Aorta (tissue), 5 donors: ENCODE results near the gene IL17REL. TPM values are rescaled to one million over a fixed set of nuclear protein-coding genes. Genes with fewer than 3 reads are reported as not detected.

Experiments
- ATAC-seq: fragments of 200-7000 bp; cut with Tn5 transposase; one replicate; pipeline ENCODE4 v1.9.1; 2022; ENCODE audit warnings: moderate library complexity; ENCODE audit not compliant: low FRiP score
- DNase-seq, 2 donors: peaks; one replicate each; pipeline ENCODE4 v3.0.0-alpha.2; 2020
- H3K27ac ChIP-seq, 2 donors: one replicate each; pipeline ENCODE4 v1.5.1; 2013; ENCODE audit warnings: low read length in 2 of 2, mild to moderate bottlenecking in 2 of 2, moderate library complexity in 2 of 2, control low read depth in 1 of 2, inconsistent platforms in 1 of 2, low read depth in 1 of 2
- H3K27me3 ChIP-seq, 2 donors: one replicate each; pipeline ENCODE4 v1.6.1; 2013; ENCODE audit warnings: control low read depth in 1 of 2, low read length in 1 of 2, mild to moderate bottlenecking in 1 of 2, moderate library complexity in 1 of 2; ENCODE audit not compliant: insufficient read depth in 2 of 2, control insufficient read depth in 1 of 2
- H3K36me3 ChIP-seq, 2 donors: one replicate each; pipeline ENCODE4 v1.6.1; 2013; ENCODE audit warnings: control low read depth in 1 of 2, low read length in 1 of 2, mild to moderate bottlenecking in 1 of 2; ENCODE audit not compliant: insufficient read depth in 2 of 2, control insufficient read depth in 1 of 2
- H3K4me1 ChIP-seq, 2 donors: one replicate each; pipeline ENCODE4 v1.6.1; 2013; ENCODE audit warnings: low read length in 2 of 2, control low read depth in 1 of 2, mild to moderate bottlenecking in 1 of 2, moderate library complexity in 1 of 2; ENCODE audit not compliant: insufficient read depth in 2 of 2, control insufficient read depth in 1 of 2
- H3K4me3 ChIP-seq, 2 donors: one replicate each; pipeline ENCODE4 v1.5.1; 2013; ENCODE audit warnings: low read length in 2 of 2, control low read depth in 1 of 2, mild to moderate bottlenecking in 1 of 2
- H3K9me3 ChIP-seq: one replicate; pipeline ENCODE4 v1.6.1; 2013; ENCODE audit warnings: mild to moderate bottlenecking, low read length; ENCODE audit not compliant: control insufficient read depth
- WGBS, 2 donors: extraction: QIAGEN DNeasy Blood & Tissue Kit; methylation state at CpG; one replicate each; pipeline ENCODE4 v1.1.7; 2013; 5-methylcytosine and 5-hydroxymethylcytosine counted together
- intact Hi-C, 2 donors: fragments of 100-400 bp; cut with DNase I; formaldehyde crosslinking; loops; one replicate each; pipeline versions ENCODE4 v1.14.2 to v1.15.0; 2022
- polyA plus RNA-seq, 2 donors: library from polyadenylated mRNA; stranded (reverse); fragments of 200-250 nt; gene quantifications; one replicate each; pipeline ENCODE4 v1.2.3, GENCODE V29; 2013
- total RNA-seq, 2 donors: library from RNA; stranded (reverse); fragmentation: NEBNext Ultra II Directional; extraction: Animal tissue kit (Norgen Biotek cat#: 25700); gene quantifications; one replicate each; pipeline ENCODE4 v1.2.1, GENCODE V29; 2021
- donor health status: healthy with polysubstance abuse.
- donor health status: Bipolar disorder and iron deficiency.
- donor health status: DM: no; HTN: no; CAD: no.
- donor health status: DM: no; HTN: no; CAD: no.
- donor health status: DM: yes; HTN: yes; CAD: no.

IL17REL gene
- total and polyA plus RNA-seq, 4 donors: 0.05 TPM; not detected in 3

DNA sequence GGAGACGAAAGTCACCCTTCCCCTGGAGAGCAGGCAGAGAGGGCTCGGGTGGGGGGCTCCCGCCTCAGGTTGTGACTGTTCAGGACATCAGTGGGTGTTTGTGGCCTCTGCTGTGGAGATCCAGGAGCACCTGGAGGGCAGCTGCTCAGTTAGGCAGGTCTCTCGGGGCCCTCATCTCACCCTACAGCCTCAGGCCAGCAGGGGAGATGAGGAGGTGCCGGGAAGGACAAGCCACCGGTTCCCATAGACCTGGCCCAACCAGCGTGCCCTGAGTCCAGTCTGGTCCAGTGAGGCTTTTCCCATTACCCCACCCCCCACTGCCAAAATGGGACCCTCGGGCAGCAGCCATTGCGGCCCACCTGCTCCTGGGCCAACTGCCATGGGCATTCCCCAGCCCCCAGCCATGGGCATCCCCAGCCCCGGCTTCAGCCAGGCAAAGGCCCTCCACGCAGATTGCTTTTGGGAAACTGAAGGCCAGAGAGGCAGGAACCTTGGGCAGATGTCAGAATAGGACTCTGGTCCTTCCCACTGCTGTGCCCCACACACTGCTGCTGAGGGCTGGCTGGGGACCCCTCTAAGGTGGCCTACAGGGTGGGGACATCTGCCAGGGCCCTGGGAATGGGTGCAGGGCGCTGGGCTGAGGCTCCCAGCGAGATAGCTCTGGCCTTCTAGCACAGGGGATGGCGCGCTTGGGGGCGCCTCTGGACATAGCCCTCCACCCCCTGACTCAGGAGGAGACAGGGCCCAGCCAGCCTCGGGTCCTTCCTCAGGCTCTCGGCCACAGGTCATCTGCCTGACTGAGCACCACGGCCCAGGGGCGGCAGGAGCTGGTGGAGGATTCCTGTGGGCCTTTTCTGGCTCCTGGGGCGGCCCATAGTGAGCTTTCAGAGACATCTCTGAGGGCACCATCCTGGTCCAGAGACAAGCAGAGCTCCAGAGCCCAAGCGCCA lies 47.2 kb downstream of the IL17REL start:
- no peaks in the 10 kb centered on the region for H3K9me3 ChIP-seq
- 88 to 89% methylated on average over 22 of the region's 22 CpGs for WGBS, 2 donors
- no peaks in the 10 kb centered on the region for H3K27me3 ChIP-seq
- DNase-seq: peak; percentile 46 to 70
- intact Hi-C loops: loop anchor here (5.0 to 10.0 kb wide), 2 partner anchors 52 to 239 kb away; partner anchors contain the start of gene SELENOO (in 1 of the 2)
- no peak for ATAC-seq
- peaks cover 0 to 3% of the 10 kb centered on the region in 2 donors for H3K36me3 ChIP-seq
- no peaks in the 10 kb centered on the region for H3K4me1 ChIP-seq
- no peak overlapping the region for H3K4me3 ChIP-seq
- no peak overlapping the region for H3K27ac ChIP-seq

GRCh38 chr22:49964136-49965090 lies 48.2 kb downstream of the IL17REL start:
- H3K36me3 ChIP-seq: peaks cover 0 to 3% of the 10 kb centered on the region in 2 donors
- no peak overlapping the region for H3K27ac ChIP-seq
- ATAC-seq (no peak), DNase-seq (peak; percentile 55 to 74)
- no peaks in the 10 kb centered on the region for H3K27me3 ChIP-seq
- no peak overlapping the region for H3K4me3 ChIP-seq
- intact Hi-C loops: loop anchor here (5.0 to 10.0 kb wide), 2 partner anchors 53 to 240 kb away; partner anchors contain the start of gene SELENOO (in 1 of the 2)
- WGBS, 2 donors: 73 to 80% methylated on average over 17 to 19 of the region's 19 CpGs
- no peaks in the 10 kb centered on the region for H3K4me1 ChIP-seq
- no peaks in the 10 kb centered on the region for H3K9me3 ChIP-seq

GRCh38 chr22:49963647-49964026 lies 48.9 kb downstream of the IL17REL start:
- Histone ChIP-seq H3K4me3 (no peak overlapping the region), H3K27ac (no peak overlapping the region), H3K27me3 (no peaks in the 10 kb centered on the region), H3K4me1 (no peaks in the 10 kb centered on the region), H3K9me3 (no peaks in the 10 kb centered on the region), H3K36me3 (peaks cover 0 to 3% of the 10 kb centered on the region in 2 donors)
- intact Hi-C loops: loop anchor here in 1 of 2 donors (10.0 kb wide), 1 partner anchor 241 kb away; the partner anchor contains the start of gene SELENOO
- 80 to 82% methylated on average over 6 of the region's 6 CpGs for WGBS, 2 donors
- DNase-seq: peak in 1 of 2 donors; percentile 44
- no peak for ATAC-seq

- H3K27me3 ChIP-seq: no peaks in the 10 kb centered on the region
- H3K4me3 ChIP-seq: peak overlapping the region in 1 of 2 donors; percentile 81
- peak overlapping the region in 1 of 2 donors; percentile 2 for H3K27ac ChIP-seq
- H3K4me1 ChIP-seq: no peaks in the 10 kb centered on the region
- no peak for ATAC-seq
- intact Hi-C loops: loop anchor here in 1 of 2 donors (10.0 kb wide), 1 partner anchor 242 kb away; the partner anchor contains the start of gene SELENOO
- peak; percentile 60 to 82 for DNase-seq
- no peaks in the 10 kb centered on the region for H3K9me3 ChIP-seq
- H3K36me3 ChIP-seq: peaks cover 0 to 3% of the 10 kb centered on the region in 2 donors
- WGBS, 2 donors: 84 to 88% methylated on average over 57 to 63 of the region's 63 CpGs
Measured at GRCh38 chr22:49962751-49963646, 49.6 kb downstream of the IL17REL start.

GRCh38 chr22:49962012-49962750 lies 50.4 kb downstream of the IL17REL start:
- Histone ChIP-seq H3K4me3 (peak overlapping the region; percentile 81 to 86), H3K4me1 (no peaks in the 10 kb centered on the region), H3K36me3 (peaks cover 0 to 3% of the 10 kb centered on the region in 2 donors), H3K27ac (peak overlapping the region in 1 of 2 donors; percentile 38), H3K27me3 (no peaks in the 10 kb centered on the region), H3K9me3 (no peaks in the 10 kb centered on the region)
- DNase-seq (peak; percentile 93 to 95), ATAC-seq (peak; percentile 67)
- intact Hi-C loops: loop anchor here in 1 of 2 donors (10.0 kb wide), 1 partner anchor 243 kb away; the partner anchor contains the start of gene SELENOO
- WGBS, 2 donors: 8 to 14% methylated on average over 42 to 70 of the region's 70 CpGs

GRCh38 chr22:49961601-49962011 lies 51.0 kb downstream of the IL17REL start:
- Histone ChIP-seq H3K27ac (peak overlapping the region in 1 of 2 donors; percentile 38), H3K27me3 (no peaks in the 10 kb centered on the region), H3K9me3 (no peaks in the 10 kb centered on the region), H3K4me3 (peak overlapping the region; percentile 81 to 86), H3K36me3 (peaks cover 0 to 3% of the 10 kb centered on the region in 2 donors), H3K4me1 (no peaks in the 10 kb centered on the region)
- intact Hi-C loops: loop anchor here in 1 of 2 donors (10.0 kb wide), 1 partner anchor 243 kb away; the partner anchor contains the start of gene SELENOO
- peak in 1 of 2 donors; percentile 82 for DNase-seq
- 2 to 3% methylated on average over 49 of the region's 49 CpGs for WGBS, 2 donors
- ATAC-seq: no peak

GRCh38 chr22:49961005-49961600 lies 51.5 kb downstream of the IL17REL start:
- intact Hi-C loops: loop anchor here in 1 of 2 donors (10.0 kb wide), 1 partner anchor 244 kb away; the partner anchor contains the start of gene SELENOO

More at GRCh38 chr22:49961005-49961600, 51.5 kb downstream of the IL17REL start:
- Histone ChIP-seq H3K4me3 (peak overlapping the region; percentile 81 to 86), H3K27me3 (no peaks in the 10 kb centered on the region), H3K36me3 (peaks cover 0 to 3% of the 10 kb centered on the region in 2 donors), H3K9me3 (no peaks in the 10 kb centered on the region), H3K27ac (peak overlapping the region in 1 of 2 donors; percentile 28), H3K4me1 (no peaks in the 10 kb centered on the region)
- WGBS, 2 donors: 1% methylated on average over 40 to 84 of the region's 84 CpGs
- ATAC-seq (no peak), DNase-seq (peak; percentile 69 to 85)
